Fibroblast of pulmonary artery (primary cell): ENCODE data around the gene ZNFX1.
"Not testable (repeated sequence)": the region's sequence is repeated elsewhere in the genome, so short reads cannot be mapped to it uniquely, and the experiment has no call there.

ENCODE experiments used
- DNase-seq: peaks from one replicate; pipeline ENCODE4 v3.0.0-alpha.2; 2010; ENCODE audit warnings: low read depth
- H3K4me3 ChIP-seq: replicated peaks from 2 replicates; pipeline ENCODE4 v1.5.1; 2011; ENCODE audit warnings: low read depth, mild to moderate bottlenecking, control low read depth, low read length, moderate library complexity
- CTCF ChIP-seq: IDR thresholded peaks from 2 replicates; pipeline ENCODE4 v1.5.1; 2011; ENCODE audit warnings: mild to moderate bottlenecking, control low read depth, low read length, inconsistent platforms; ENCODE audit errors: missing control alignments

ZNFX1 gene

GRCh38 chr20:49210101-49210756 lies 67.6 kb downstream of the ZNFX1 start:
- no peak for TF ChIP-seq CTCF
- DNase-seq: no peak
- no peak overlapping the region for H3K4me3 ChIP-seq

GRCh38 chr20:49207076-49207475 lies 70.8 kb downstream of the ZNFX1 start:
- no peak for TF ChIP-seq CTCF
- no peak for DNase-seq
- H3K4me3 ChIP-seq: no peak overlapping the region

GRCh38 chr20:49203746-49204145 lies 74.1 kb downstream of the ZNFX1 start:
- DNase-seq: no peak
- H3K4me3 ChIP-seq: no peak overlapping the region
- no peak for TF ChIP-seq CTCF

GRCh38 chr20:49203011-49203410 lies 74.8 kb downstream of the ZNFX1 start:
- TF ChIP-seq CTCF: no peak
- no peak overlapping the region for H3K4me3 ChIP-seq
- no peak for DNase-seq

GRCh38 chr20:49199729-49200293 lies 78.0 kb downstream of the ZNFX1 start:
- no peak overlapping the region for H3K4me3 ChIP-seq
- no peak for DNase-seq
- no peak for TF ChIP-seq CTCF

- not testable (repeated sequence) for H3K4me3 ChIP-seq, DNase-seq
Measured at GRCh38 chr20:49192944-49193518, 84.8 kb downstream of the ZNFX1 start.
